ENCODE data around the gene STAG1.

GRCh38 chr3:136755192-136755591, 3.0 kb upstream of the STAG1 start:
- TF ChIP-seq CTCF (IDR thresholded peaks at IDR 0.05) (no peak), POLR2AphosphoS5 (IDR thresholded peaks at IDR 0.05; ENCODE audit: insufficient read depth in 1 of 2, low read depth in 1 of 2) (no peak), POLR2A (IDR thresholded peaks at IDR 0.05) (no peak)

Data from vagina (tissue), 2 donors.